ENCODE data around the gene KRTAP12-2. TPM values are rescaled to one million over a fixed set of nuclear protein-coding genes. Genes with fewer than 3 reads are reported as not detected.
"Not testable (repeated sequence)": the region's sequence is repeated elsewhere in the genome, so short reads cannot be mapped to it uniquely, and the experiment has no call there.

Gene KRTAP12-2
- total RNA-seq, 1 donor: not detected

DNA sequence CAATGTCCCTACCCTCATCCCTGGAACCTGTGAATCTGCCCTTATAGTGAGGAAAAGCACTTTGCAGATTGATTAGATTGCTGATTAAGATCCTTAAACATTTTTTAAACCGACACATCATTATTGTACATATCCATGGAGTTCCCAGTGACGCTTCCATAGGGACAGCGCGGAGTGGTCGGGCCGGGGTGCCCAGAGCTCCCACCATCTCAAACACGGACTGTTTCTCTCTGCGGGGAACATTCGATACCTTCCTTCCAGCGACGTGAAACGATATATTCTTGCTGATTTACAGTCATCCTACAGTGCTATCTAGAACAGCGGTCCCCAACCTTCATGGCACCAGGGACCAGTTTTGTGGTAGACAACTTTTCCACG, 34.3 kb upstream of the KRTAP12-2 start:
- no peak overlapping the region for H3K4me3 ChIP-seq (ENCODE audit: low read depth, low read length)
- TF ChIP-seq, protein P1, sequence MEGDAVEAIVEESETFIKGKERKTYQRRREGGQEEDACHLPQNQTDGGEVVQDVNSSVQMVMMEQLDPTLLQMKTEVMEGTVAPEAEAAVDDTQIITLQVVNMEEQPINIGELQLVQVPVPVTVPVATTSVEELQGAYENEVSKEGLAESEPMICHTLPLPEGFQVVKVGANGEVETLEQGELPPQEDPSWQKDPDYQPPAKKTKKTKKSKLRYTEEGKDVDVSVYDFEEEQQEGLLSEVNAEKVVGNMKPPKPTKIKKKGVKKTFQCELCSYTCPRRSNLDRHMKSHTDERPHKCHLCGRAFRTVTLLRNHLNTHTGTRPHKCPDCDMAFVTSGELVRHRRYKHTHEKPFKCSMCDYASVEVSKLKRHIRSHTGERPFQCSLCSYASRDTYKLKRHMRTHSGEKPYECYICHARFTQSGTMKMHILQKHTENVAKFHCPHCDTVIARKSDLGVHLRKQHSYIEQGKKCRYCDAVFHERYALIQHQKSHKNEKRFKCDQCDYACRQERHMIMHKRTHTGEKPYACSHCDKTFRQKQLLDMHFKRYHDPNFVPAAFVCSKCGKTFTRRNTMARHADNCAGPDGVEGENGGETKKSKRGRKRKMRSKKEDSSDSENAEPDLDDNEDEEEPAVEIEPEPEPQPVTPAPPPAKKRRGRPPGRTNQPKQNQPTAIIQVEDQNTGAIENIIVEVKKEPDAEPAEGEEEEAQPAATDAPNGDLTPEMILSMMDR (IDR thresholded peaks at IDR 0.05; ENCODE audit: insufficient read depth, low read depth, low read length): no peak
- DNase-seq (ENCODE audit: low read depth): no peak

DNA sequence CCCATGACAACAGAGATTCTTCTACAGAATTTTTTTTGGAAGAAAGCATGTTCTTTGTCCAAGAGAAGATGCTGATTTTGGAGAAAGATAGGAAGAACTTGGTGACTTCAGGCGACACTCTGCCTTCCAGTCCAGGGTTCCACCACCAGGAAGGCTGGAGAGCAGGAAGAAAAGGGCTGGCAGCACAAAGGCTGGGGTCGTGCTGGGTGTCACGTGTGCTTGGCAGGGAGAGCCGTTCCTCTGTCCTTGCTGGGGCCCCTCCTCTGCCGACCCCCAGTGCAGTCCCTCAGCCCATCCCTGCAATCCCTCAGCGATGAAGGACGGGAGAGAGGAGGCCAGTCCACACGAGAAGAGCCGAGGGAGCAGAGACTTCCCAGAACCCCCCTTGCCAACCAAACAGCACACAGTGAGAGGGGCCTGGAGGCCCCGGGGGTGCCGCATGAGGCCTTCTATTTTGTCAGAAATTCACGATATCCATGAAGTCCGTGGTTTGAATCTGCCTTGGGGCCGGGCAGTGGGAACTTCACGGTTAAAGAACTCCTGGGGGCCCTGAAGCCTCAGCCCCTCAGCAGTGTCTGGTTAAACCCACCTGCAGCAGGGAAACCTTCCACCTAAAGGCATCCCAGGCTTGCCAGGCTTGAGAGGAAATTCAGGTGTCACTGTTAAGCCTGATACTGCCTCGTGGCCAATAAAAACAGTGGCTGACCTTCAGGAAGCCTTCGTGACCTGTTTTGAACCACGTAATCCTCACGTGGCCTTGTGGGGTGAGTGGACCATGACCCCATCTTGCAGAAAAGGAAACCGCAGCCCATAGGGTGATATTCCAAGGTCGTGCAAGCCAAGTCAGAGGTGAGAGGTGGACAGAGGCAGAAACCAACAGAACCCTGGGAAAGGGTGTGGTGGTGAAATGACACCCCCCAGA, 33.6 kb upstream of the KRTAP12-2 start:
- no peak for DNase-seq (ENCODE audit: low read depth)
- H3K4me3 ChIP-seq (ENCODE audit: low read depth, low read length): no peak overlapping the region
- TF ChIP-seq, protein P1 (IDR thresholded peaks at IDR 0.05; ENCODE audit: insufficient read depth, low read depth, low read length): no peak

DNA sequence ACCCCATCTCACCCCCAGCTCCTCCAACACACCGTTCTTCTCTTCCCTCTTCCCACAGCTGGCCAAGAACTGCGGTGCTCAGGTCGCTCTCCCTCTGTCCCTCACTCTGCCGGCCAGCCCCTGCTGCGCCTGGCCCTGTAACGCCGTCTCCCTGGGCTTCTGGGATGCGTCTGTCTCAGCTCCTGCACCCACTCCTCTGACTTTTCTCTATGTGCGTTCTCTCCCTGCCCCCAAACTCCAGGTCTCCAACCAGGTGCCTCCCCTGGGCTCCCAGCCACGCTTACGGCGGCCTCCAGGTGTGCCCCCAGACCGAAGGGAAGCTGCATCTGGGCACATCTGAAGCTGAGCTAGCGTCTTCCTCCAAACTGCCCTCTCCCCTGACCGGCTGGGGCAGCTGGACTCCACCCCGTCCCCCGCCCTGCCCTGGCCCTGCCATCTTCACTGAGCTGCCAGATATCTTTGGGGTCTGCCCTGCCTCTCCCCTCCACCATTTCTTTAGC, 32.8 kb upstream of the KRTAP12-2 start:
- TF ChIP-seq, protein P1 (IDR thresholded peaks at IDR 0.05; ENCODE audit: insufficient read depth, low read depth, low read length): no peak
- no peak for DNase-seq (ENCODE audit: low read depth)
- H3K4me3 ChIP-seq (ENCODE audit: low read depth, low read length): no peak overlapping the region

DNA sequence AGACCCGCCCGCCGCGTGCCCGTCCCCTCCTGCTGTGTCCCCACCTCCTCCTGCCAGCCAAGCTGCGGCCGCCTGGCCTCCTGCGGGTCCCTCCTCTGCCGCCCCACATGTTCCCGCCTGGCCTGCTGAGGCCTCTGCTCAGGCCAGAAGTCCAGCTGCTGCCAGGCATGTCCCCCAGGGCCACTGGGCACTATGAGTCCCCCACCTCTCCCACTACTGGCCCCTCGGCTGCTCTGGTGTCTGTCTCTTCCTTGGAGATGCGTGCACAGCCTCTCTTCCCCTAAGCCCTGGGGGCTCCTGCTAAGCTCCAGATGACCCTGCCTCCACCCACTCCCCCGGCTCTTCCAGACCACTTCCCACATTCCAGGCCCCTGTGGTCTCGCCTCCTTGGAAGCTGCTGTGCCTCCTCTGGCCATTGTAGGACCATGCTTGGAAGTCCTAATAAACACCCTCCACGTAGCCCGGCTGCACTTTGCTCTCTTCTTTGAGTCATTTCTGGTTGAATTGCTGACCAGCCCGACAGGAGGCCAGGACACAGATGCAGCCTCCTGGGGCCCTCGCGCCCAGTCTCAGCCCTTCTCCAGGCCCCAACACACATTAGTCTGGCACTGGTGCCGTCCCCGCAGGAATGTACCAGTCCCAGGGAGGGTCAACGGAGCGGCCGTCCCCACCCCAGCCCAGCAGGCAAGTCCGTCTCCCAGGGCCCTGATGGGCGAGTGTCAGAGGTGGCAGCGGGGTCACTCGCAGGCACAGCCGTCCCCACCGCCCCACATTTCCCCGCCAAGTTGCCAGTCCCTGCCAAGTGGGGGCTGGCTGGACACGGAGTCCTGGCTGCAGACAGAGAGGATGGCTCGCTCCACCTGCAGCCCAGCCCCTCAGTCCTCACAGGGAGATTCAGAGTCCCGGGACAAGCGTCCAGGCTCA, 31.3 kb upstream of the KRTAP12-2 start:
- H3K4me3 ChIP-seq (ENCODE audit: low read depth, low read length): no peak overlapping the region
- TF ChIP-seq, protein P1 (IDR thresholded peaks at IDR 0.05; ENCODE audit: insufficient read depth, low read depth, low read length): no peak
- DNase-seq (ENCODE audit: low read depth): no peak

DNA sequence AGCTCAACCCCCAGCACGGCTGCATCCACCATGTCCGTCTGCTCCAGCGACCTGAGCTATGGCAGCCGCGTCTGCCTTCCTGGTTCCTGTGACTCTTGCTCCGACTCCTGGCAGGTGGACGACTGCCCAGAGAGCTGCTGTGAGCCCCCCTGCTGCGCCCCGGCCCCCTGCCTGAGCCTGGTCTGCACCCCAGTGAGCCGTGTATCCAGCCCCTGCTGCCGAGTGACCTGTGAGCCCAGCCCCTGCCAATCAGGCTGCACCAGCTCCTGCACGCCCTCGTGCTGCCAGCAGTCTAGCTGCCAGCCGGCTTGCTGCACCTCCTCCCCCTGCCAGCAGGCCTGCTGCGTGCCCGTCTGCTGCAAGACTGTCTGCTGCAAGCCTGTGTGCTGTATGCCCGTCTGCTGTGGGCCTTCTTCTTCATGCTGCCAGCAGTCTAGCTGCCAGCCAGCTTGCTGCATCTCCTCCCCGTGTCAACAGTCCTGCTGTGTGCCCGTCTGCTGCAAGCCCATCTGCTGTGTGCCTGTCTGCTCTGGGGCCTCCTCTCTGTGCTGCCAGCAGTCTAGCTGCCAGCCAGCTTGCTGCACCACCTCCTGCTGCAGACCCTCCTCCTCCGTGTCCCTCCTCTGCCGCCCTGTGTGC, 30.6 kb upstream of the KRTAP12-2 start, which contains the start of gene KRTAP10-12:
KRTAP10-12 (plus strand) TSS at position 1 of the 639 bp plus-strand sequence; CDS start at position 31, 30 bp downstream.
- not testable (repeated sequence) for DNase-seq (ENCODE audit: low read depth); H3K4me3 ChIP-seq (ENCODE audit: low read depth, low read length)

DNA sequence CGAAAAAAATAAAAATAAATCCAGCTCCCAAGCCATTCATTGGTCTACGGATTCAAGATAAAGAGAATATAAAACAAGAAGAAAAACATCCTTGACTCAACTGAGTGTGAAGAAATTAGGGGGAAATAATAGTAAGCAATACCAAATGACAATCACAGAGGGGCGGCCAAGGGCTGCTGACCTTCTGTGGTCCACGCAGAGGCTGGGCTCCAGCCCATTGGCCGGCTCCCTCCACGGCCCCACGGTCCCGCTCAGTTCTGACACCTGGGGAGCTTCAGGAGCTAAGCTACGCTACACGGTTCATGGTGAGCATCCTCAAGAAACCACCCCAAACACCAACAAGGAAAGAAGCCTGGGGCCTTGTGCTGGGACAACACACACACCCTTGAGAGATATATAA, 29.8 kb upstream of the KRTAP12-2 start:
- TF ChIP-seq, protein P1 (IDR thresholded peaks at IDR 0.05; ENCODE audit: insufficient read depth, low read depth, low read length): no peak
- no peak for DNase-seq (ENCODE audit: low read depth)
- H3K4me3 ChIP-seq (ENCODE audit: low read depth, low read length): no peak overlapping the region

Data from fibroblast of villous mesenchyme (primary cell).